ENCODE results near the gene USP22. TPM values are rescaled to one million over a fixed set of nuclear protein-coding genes. Genes with fewer than 3 reads are reported as not detected.

USP22 gene
- total and polyA plus RNA-seq, 2 of the 8 experiments (the other 6 are each of a cell fraction or from before 2014, with no cell fraction given) = 221 to 316 TPM

- no peak overlapping the region for H2BK12ac ChIP-seq (ENCODE audit: low read depth, low read length)
- no peaks in the 10 kb centered on the region for H3K79me2 ChIP-seq (ENCODE audit: control insufficient read depth in 1 of 2, insufficient read depth in 2 of 2, low read length in 2 of 2)
- no peak overlapping the region for H3K4ac ChIP-seq (replicated peaks; ENCODE audit: insufficient read length, low read depth, low read length)
- TF ChIP-seq GTF2F1 (IDR thresholded peaks at IDR 0.05; ENCODE audit: borderline replicate concordance, low read depth, low read length) = no peak
- TF ChIP-seq RBBP5 (IDR thresholded peaks at IDR 0.05; ENCODE audit: borderline replicate concordance, low read depth, low read length) = no peak
- TF ChIP-seq RNF2 (IDR thresholded peaks at IDR 0.05; ENCODE audit: borderline replicate concordance, low read depth, low read length, missing control alignments, poor library complexity, severe bottlenecking) = no peak
- no peak for TF ChIP-seq JUND (IDR thresholded peaks at IDR 0.05; ENCODE audit: low read length)
- TF ChIP-seq YY1 (IDR thresholded peaks at IDR 0.05; ENCODE audit: low read depth, low read length) = no peak
- TF ChIP-seq CEBPB (IDR thresholded peaks at IDR 0.05; ENCODE audit: low read depth, low read length) = no peak
- no peak for TF ChIP-seq SP2 (IDR thresholded peaks at IDR 0.05; ENCODE audit: low read length)
- no peak for TF ChIP-seq POLR2A (IDR thresholded peaks at IDR 0.05; ENCODE audit: control extremely low read depth in 1 of 2, low read depth in 2 of 2, low read length in 2 of 2)
- no peak for TF ChIP-seq ASH2L (IDR thresholded peaks at IDR 0.05; ENCODE audit: low read length)
- TF ChIP-seq CTBP2 (IDR thresholded peaks at IDR 0.05; ENCODE audit: borderline replicate concordance, insufficient read depth, insufficient read length, low read length) = no peak
- no peak for TF ChIP-seq NRF1 (IDR thresholded peaks at IDR 0.05; ENCODE audit: low read depth, low read length)
- no peak for TF ChIP-seq SRF (IDR thresholded peaks at IDR 0.05; ENCODE audit: low read depth, low read length)
- TF ChIP-seq SIN3A (conservative IDR thresholded peaks at IDR 0.05 in 1 of 2, IDR thresholded peaks at IDR 0.05 in 1 of 2; ENCODE audit: low read depth in 1 of 2, low read length in 2 of 2) = no peak
- no peaks in the 10 kb centered on the region for H3K27me3 ChIP-seq (replicated peaks in 1 of 4; ENCODE audit: control insufficient read depth in 3 of 4, extremely low read depth in 1 of 4, insufficient read depth in 3 of 4, low read length in 3 of 4)
- H3K9ac ChIP-seq (replicated peaks in 1 of 4; ENCODE audit: extremely low read depth in 1 of 4, low read depth in 3 of 4, low read length in 3 of 4) = no peak overlapping the region
- no peak overlapping the region for H2AFZ ChIP-seq (ENCODE audit: low read length)
- no peak overlapping the region for H3K56ac ChIP-seq (replicated peaks; ENCODE audit: insufficient read length, low read depth, low read length)
- DNase-seq (ENCODE audit: low read depth in 1 of 2, low spot score in 2 of 2) (no peak), FAIRE-seq (no peak)
- H4K20me1 ChIP-seq (replicated peaks in 1 of 2; ENCODE audit: control insufficient read depth in 1 of 2, insufficient read depth in 2 of 2, low read length in 2 of 2) = no peaks in the 10 kb centered on the region
- H3K79me1 ChIP-seq (ENCODE audit: low read depth, low read length) = no peaks in the 10 kb centered on the region
- H2BK15ac ChIP-seq (ENCODE audit: low read length) = no peak overlapping the region
- no peak overlapping the region for H3K27ac ChIP-seq (ENCODE audit: low read depth, low read length)
- H2AK5ac ChIP-seq (ENCODE audit: low read depth, low read length) = no peak overlapping the region
- no peak overlapping the region for H3K23ac ChIP-seq (ENCODE audit: insufficient read length)
- 72% methylated on average over 3 of the region's 3 CpGs; no CpG with 5 or more reads in 1 of the 2 experiments for WGBS, 2 experiments (ENCODE audit: extremely low coverage in 1 of 2, insufficient coverage in 1 of 2, insufficient read length in 1 of 2, insufficient replicate concordance in 2 of 2, low coverage in 1 of 2, low lambda C conversion rate in 2 of 2, missing lambda C conversion rate in 1 of 2)
- H3K4me2 ChIP-seq (ENCODE audit: insufficient read depth in 1 of 2, low read depth in 2 of 2, low read length in 2 of 2) = no peak overlapping the region
- no peak overlapping the region for H4K8ac ChIP-seq (ENCODE audit: extremely low read depth, insufficient read depth, low read length)
- H3K4me1 ChIP-seq (replicated peaks in 1 of 4; ENCODE audit: control insufficient read depth in 3 of 4, insufficient read depth in 4 of 4, low read length in 3 of 4) = peaks cover 0 to 4% (median 3%) of the 10 kb centered on the region in 4 experiments; a peak in 5 of 7 replicates
- no peak overlapping the region for H4K91ac ChIP-seq (replicated peaks; ENCODE audit: insufficient read length, low read length)
- no peak overlapping the region for H2BK20ac ChIP-seq (ENCODE audit: low read length)
- ChIA-PET POLR2A (ENCODE audit: partially characterized antibody) (interaction anchor here (0.9 kb wide), 1 partner anchor 12 kb away, joined by 3 read pairs; no protein-coding TSS in a partner anchor), CTCF (ENCODE audit: partially characterized antibody) (interaction anchor here (0.5 kb wide), 1 partner anchor 1013 kb away, joined by 3 read pairs; no protein-coding TSS in a partner anchor)
- H3K36me3 ChIP-seq (ENCODE audit: control insufficient read depth in 2 of 4, insufficient read depth in 4 of 4, low read length in 3 of 4) = no peaks in the 10 kb centered on the region; a peak in 1 of 8 replicates
- H3K9me3 ChIP-seq (ENCODE audit: insufficient read depth in 2 of 2, low read depth in 1 of 2, low read length in 1 of 2) = no peaks in the 10 kb centered on the region
- H3K4me3 ChIP-seq (ENCODE audit: extremely low read depth in 1 of 4, insufficient read depth in 2 of 4, low read depth in 3 of 4, low read length in 4 of 4) = no peak overlapping the region
- H3K14ac ChIP-seq (ENCODE audit: insufficient read length) = no peak overlapping the region
- no peak overlapping the region for H4K5ac ChIP-seq (ENCODE audit: insufficient read length, low read depth, low read length)
- H3K18ac ChIP-seq (ENCODE audit: extremely low read depth, low read length) = no peak overlapping the region
- H3K23me2 ChIP-seq (ENCODE audit: low read depth, low read length) = no peaks in the 10 kb centered on the region
- H2BK120ac ChIP-seq (replicated peaks; ENCODE audit: low read depth, low read length) = no peak overlapping the region
- no peak overlapping the region for H2BK5ac ChIP-seq (ENCODE audit: low read depth, low read length)
These were observed 75.0 kb downstream of the USP22 start for GRCh38 chr17:20967776-20968175.

All from H1 (cell line).